ENCODE results near the gene AVEN. TPM values are rescaled to one million over a fixed set of nuclear protein-coding genes. Genes with fewer than 3 reads are reported as not detected.

The AVEN gene, protein sequence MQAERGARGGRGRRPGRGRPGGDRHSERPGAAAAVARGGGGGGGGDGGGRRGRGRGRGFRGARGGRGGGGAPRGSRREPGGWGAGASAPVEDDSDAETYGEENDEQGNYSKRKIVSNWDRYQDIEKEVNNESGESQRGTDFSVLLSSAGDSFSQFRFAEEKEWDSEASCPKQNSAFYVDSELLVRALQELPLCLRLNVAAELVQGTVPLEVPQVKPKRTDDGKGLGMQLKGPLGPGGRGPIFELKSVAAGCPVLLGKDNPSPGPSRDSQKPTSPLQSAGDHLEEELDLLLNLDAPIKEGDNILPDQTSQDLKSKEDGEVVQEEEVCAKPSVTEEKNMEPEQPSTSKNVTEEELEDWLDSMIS
- polyA plus RNA-seq (2013, experiment 1 of 4), result 18.8 TPM
- polyA plus RNA-seq (2013, experiment 2 of 4), result 17.0 TPM
- 11.9 TPM for polyA plus RNA-seq (2013, experiment 3 of 4)
- 14.3 TPM for polyA plus RNA-seq (2013, experiment 4 of 4)

GRCh38 chr15:34038871-34039789 is at the start of gene AVEN:
Gene AVEN (minus strand): TSS chr15:34039204. CDS start chr15:34039046, 158 bp downstream.
- Histone ChIP-seq H3K9me3 (ENCODE audit: control insufficient read depth, low read length) (no peaks in the 10 kb centered on the region), H3K27me3 (ENCODE audit: control insufficient read depth, insufficient read depth, low read length, poor library complexity, severe bottlenecking) (peaks cover 14% of the 10 kb centered on the region), H3K27ac (ENCODE audit: insufficient read depth, low read depth, low read length, poor library complexity, severe bottlenecking) (peak within 1 kb of the TSS; percentile 81), H3K4me3 (ENCODE audit: insufficient read depth, low read depth, low read length) (peak within 1 kb of the TSS; percentile 71), H3K36me3 (ENCODE audit: control insufficient read depth, insufficient read depth, low read length) (no peaks in the 10 kb centered on the region), H3K4me1 (ENCODE audit: control insufficient read depth, insufficient read depth, low read length) (no peaks in the 10 kb centered on the region)
- 1 to 2% methylated on average over 79 to 82 of the region's 82 CpGs for WGBS, 2 experiments

DNA sequence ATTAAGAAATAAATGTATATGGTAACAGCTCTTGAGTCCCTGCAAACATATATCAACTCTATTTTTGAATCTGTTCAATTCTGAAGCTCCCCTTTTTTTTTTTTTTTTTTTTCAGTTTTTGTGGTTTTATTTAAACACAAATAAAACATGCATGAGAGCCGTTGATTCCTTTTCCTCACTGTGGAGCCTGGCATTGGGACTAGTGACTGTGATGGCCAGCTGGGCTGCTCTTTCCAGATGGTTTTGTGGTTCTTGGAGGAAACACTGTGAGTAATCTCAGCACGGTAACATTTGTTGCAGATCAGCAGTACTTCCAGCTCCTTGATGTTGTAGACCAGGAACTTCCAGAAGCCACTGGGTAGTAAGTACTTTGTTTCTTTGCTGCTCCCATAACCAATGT is 46.7 kb upstream of the AVEN start:
- whole genome bisulfite sequencing, 2 experiments, result 87 to 96% methylated on average over 2 of the region's 2 CpGs

GRCh38 chr15:34084086-34084485 is 45.1 kb upstream of the AVEN start:
- H3K4me1 ChIP-seq (ENCODE audit: control insufficient read depth, insufficient read depth, low read length), result no peaks in the 10 kb centered on the region
- H3K27ac ChIP-seq (ENCODE audit: insufficient read depth, low read depth, low read length, poor library complexity, severe bottlenecking), result no peak overlapping the region
- H3K36me3 ChIP-seq (ENCODE audit: control insufficient read depth, insufficient read depth, low read length), result peaks cover 9% of the 10 kb centered on the region
- WGBS, 2 experiments, result 92 to 94% methylated on average over 7 of the region's 7 CpGs
- H3K27me3 ChIP-seq (ENCODE audit: control insufficient read depth, insufficient read depth, low read length, poor library complexity, severe bottlenecking), result no peaks in the 10 kb centered on the region
- no peaks in the 10 kb centered on the region for H3K9me3 ChIP-seq (ENCODE audit: control insufficient read depth, low read length)
- H3K4me3 ChIP-seq (ENCODE audit: insufficient read depth, low read depth, low read length), result no peak overlapping the region

More for the DNA sequence above, 46.7 kb upstream of the AVEN start:
- no peak overlapping the region for H3K4me3 ChIP-seq (ENCODE audit: insufficient read depth, low read depth, low read length)
- no peaks in the 10 kb centered on the region for H3K9me3 ChIP-seq (ENCODE audit: control insufficient read depth, low read length)
- no peaks in the 10 kb centered on the region for H3K27me3 ChIP-seq (ENCODE audit: control insufficient read depth, insufficient read depth, low read length, poor library complexity, severe bottlenecking)
- peaks cover 9% of the 10 kb centered on the region for H3K36me3 ChIP-seq (ENCODE audit: control insufficient read depth, insufficient read depth, low read length)
- no peaks in the 10 kb centered on the region for H3K4me1 ChIP-seq (ENCODE audit: control insufficient read depth, insufficient read depth, low read length)
- H3K27ac ChIP-seq (ENCODE audit: insufficient read depth, low read depth, low read length, poor library complexity, severe bottlenecking), result no peak overlapping the region

DNA sequence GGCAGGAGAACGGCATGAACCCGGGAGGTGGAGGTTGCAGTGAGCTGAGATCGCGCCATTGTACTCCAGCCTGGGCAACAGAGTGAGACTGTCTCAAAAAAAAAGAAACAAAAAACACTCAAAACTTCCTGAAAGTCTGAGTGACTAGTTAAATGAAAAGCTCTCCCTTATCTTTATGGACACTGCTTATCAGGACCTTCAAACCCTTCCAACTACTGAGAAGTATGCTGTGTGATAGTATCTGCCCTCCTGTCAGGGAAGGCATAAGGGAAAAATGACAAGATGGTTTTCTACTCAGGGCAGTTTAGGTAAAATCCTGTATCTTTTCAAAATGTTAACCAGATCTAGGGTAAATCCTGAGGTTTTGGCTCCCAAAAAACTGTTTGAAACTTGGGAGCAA is 40.9 kb upstream of the AVEN start:
- WGBS, 2 experiments, result 83 to 95% methylated on average over 4 of the region's 4 CpGs

GRCh38 chr15:34078900-34079299 is 39.9 kb upstream of the AVEN start:
- H3K4me1 ChIP-seq (ENCODE audit: control insufficient read depth, insufficient read depth, low read length), result no peaks in the 10 kb centered on the region
- no peak overlapping the region for H3K4me3 ChIP-seq (ENCODE audit: insufficient read depth, low read depth, low read length)
- H3K27ac ChIP-seq (ENCODE audit: insufficient read depth, low read depth, low read length, poor library complexity, severe bottlenecking), result no peak overlapping the region
- H3K27me3 ChIP-seq (ENCODE audit: control insufficient read depth, insufficient read depth, low read length, poor library complexity, severe bottlenecking), result no peaks in the 10 kb centered on the region
- no peaks in the 10 kb centered on the region for H3K36me3 ChIP-seq (ENCODE audit: control insufficient read depth, insufficient read depth, low read length)
- no peaks in the 10 kb centered on the region for H3K9me3 ChIP-seq (ENCODE audit: control insufficient read depth, low read length)
- 92 to 100% methylated on average over 2 to 3 of the region's 3 CpGs for WGBS, 2 experiments

More for the DNA sequence above, 40.9 kb upstream of the AVEN start:
- Histone ChIP-seq H3K27ac (ENCODE audit: insufficient read depth, low read depth, low read length, poor library complexity, severe bottlenecking) (no peak overlapping the region), H3K27me3 (ENCODE audit: control insufficient read depth, insufficient read depth, low read length, poor library complexity, severe bottlenecking) (no peaks in the 10 kb centered on the region), H3K9me3 (ENCODE audit: control insufficient read depth, low read length) (no peaks in the 10 kb centered on the region), H3K4me3 (ENCODE audit: insufficient read depth, low read depth, low read length) (no peak overlapping the region), H3K36me3 (ENCODE audit: control insufficient read depth, insufficient read depth, low read length) (peaks cover 5% of the 10 kb centered on the region), H3K4me1 (ENCODE audit: control insufficient read depth, insufficient read depth, low read length) (no peaks in the 10 kb centered on the region)

- H3K4me1 ChIP-seq (ENCODE audit: control insufficient read depth, insufficient read depth, low read length), result no peaks in the 10 kb centered on the region
- WGBS, 2 experiments, result 93% methylated on average over 4 of the region's 4 CpGs
These were observed 37.8 kb upstream of the AVEN start for GRCh38 chr15:34076785-34077184.

GRCh38 chr15:34070003-34070402 is 31.0 kb upstream of the AVEN start:
- H3K9me3 ChIP-seq (ENCODE audit: control insufficient read depth, low read length), result no peaks in the 10 kb centered on the region
- H3K4me1 ChIP-seq (ENCODE audit: control insufficient read depth, insufficient read depth, low read length), result no peaks in the 10 kb centered on the region
- H3K27me3 ChIP-seq (ENCODE audit: control insufficient read depth, insufficient read depth, low read length, poor library complexity, severe bottlenecking), result no peaks in the 10 kb centered on the region
- H3K36me3 ChIP-seq (ENCODE audit: control insufficient read depth, insufficient read depth, low read length), result no peaks in the 10 kb centered on the region
- no peak overlapping the region for H3K4me3 ChIP-seq (ENCODE audit: insufficient read depth, low read depth, low read length)
- no peak overlapping the region for H3K27ac ChIP-seq (ENCODE audit: insufficient read depth, low read depth, low read length, poor library complexity, severe bottlenecking)
- WGBS, 2 experiments, result 71 to 77% methylated on average over 5 of the region's 6 CpGs

More at GRCh38 chr15:34076785-34077184, 37.8 kb upstream of the AVEN start:
- Histone ChIP-seq H3K36me3 (ENCODE audit: control insufficient read depth, insufficient read depth, low read length) (no peaks in the 10 kb centered on the region), H3K4me3 (ENCODE audit: insufficient read depth, low read depth, low read length) (no peak overlapping the region), H3K27me3 (ENCODE audit: control insufficient read depth, insufficient read depth, low read length, poor library complexity, severe bottlenecking) (no peaks in the 10 kb centered on the region), H3K9me3 (ENCODE audit: control insufficient read depth, low read length) (no peaks in the 10 kb centered on the region), H3K27ac (ENCODE audit: insufficient read depth, low read depth, low read length, poor library complexity, severe bottlenecking) (no peak overlapping the region)

DNA sequence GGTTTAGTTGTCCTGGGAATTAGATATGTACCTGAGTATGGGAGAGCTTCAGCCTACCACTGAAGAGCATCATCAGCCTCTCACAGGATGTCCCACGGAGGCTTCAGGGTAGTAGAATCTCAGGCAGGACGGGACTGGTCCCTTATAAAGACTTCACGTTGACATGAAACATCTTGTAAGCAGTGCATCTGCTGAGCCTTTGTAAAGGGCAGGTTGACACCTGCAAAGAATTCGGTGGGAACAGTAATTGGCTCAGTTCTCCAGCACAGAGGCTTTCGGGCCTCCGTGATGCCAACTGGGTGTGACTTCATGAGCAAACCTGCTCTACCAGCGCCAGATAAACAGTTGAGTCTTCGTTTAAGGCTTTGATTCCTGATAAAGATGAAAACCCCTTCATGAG is 26.9 kb upstream of the AVEN start:
- Histone ChIP-seq H3K9me3 (ENCODE audit: control insufficient read depth, low read length) (no peaks in the 10 kb centered on the region), H3K4me1 (ENCODE audit: control insufficient read depth, insufficient read depth, low read length) (no peaks in the 10 kb centered on the region), H3K27me3 (ENCODE audit: control insufficient read depth, insufficient read depth, low read length, poor library complexity, severe bottlenecking) (no peaks in the 10 kb centered on the region), H3K36me3 (ENCODE audit: control insufficient read depth, insufficient read depth, low read length) (no peaks in the 10 kb centered on the region), H3K27ac (ENCODE audit: insufficient read depth, low read depth, low read length, poor library complexity, severe bottlenecking) (no peak overlapping the region), H3K4me3 (ENCODE audit: insufficient read depth, low read depth, low read length) (no peak overlapping the region)
- 92 to 94% methylated on average over 8 of the region's 8 CpGs for WGBS, 2 experiments

GRCh38 chr15:34065261-34065660 is 26.3 kb upstream of the AVEN start:
- 87 to 94% methylated on average over 2 to 3 of the region's 3 CpGs for WGBS, 2 experiments
- H3K27ac ChIP-seq (ENCODE audit: insufficient read depth, low read depth, low read length, poor library complexity, severe bottlenecking), result no peak overlapping the region
- no peak overlapping the region for H3K4me3 ChIP-seq (ENCODE audit: insufficient read depth, low read depth, low read length)
- H3K9me3 ChIP-seq (ENCODE audit: control insufficient read depth, low read length), result no peaks in the 10 kb centered on the region
- no peaks in the 10 kb centered on the region for H3K27me3 ChIP-seq (ENCODE audit: control insufficient read depth, insufficient read depth, low read length, poor library complexity, severe bottlenecking)
- H3K36me3 ChIP-seq (ENCODE audit: control insufficient read depth, insufficient read depth, low read length), result no peaks in the 10 kb centered on the region
- no peaks in the 10 kb centered on the region for H3K4me1 ChIP-seq (ENCODE audit: control insufficient read depth, insufficient read depth, low read length)

DNA sequence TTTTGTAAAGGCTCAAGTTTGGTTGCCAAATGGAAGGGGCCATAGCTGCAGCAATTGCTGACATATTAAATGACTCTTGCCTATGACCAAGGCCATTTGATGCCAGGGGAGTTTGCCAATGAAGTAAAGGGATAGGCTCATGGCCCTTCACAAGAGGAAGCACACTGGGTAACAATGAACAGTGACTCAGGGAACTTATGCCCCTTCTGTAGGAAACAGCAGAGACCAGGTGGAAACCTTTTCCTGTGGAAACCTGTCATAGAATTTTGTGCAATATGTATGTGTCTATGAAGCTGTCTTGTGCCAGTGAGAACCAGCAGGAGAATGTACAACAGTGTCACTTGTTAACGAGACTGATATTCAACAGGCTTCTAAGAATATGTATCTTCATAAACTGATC is 25.4 kb upstream of the AVEN start:
- H3K36me3 ChIP-seq (ENCODE audit: control insufficient read depth, insufficient read depth, low read length), result no peaks in the 10 kb centered on the region
- no peak overlapping the region for H3K4me3 ChIP-seq (ENCODE audit: insufficient read depth, low read depth, low read length)
- H3K27me3 ChIP-seq (ENCODE audit: control insufficient read depth, insufficient read depth, low read length, poor library complexity, severe bottlenecking), result no peaks in the 10 kb centered on the region
- WGBS, 2 experiments, result 0% methylated on average over 1 of the region's 1 CpG; no CpG with 5 or more reads in 1 of the 2 experiments
- no peaks in the 10 kb centered on the region for H3K4me1 ChIP-seq (ENCODE audit: control insufficient read depth, insufficient read depth, low read length)
- H3K27ac ChIP-seq (ENCODE audit: insufficient read depth, low read depth, low read length, poor library complexity, severe bottlenecking), result no peak overlapping the region
- H3K9me3 ChIP-seq (ENCODE audit: control insufficient read depth, low read length), result no peaks in the 10 kb centered on the region

Measured in ectodermal cell (in vitro differentiated cells).